GM21390 (cell line): ENCODE measurements around the gene STRIP1.

Experiments used
- ATAC-seq: cut with Tn5 transposase; IDR thresholded peaks from one replicate; pipeline ENCODE4 v1.9.1; 2021; ENCODE audit not compliant: unreplicated experiment

STRIP1 gene

DNA sequence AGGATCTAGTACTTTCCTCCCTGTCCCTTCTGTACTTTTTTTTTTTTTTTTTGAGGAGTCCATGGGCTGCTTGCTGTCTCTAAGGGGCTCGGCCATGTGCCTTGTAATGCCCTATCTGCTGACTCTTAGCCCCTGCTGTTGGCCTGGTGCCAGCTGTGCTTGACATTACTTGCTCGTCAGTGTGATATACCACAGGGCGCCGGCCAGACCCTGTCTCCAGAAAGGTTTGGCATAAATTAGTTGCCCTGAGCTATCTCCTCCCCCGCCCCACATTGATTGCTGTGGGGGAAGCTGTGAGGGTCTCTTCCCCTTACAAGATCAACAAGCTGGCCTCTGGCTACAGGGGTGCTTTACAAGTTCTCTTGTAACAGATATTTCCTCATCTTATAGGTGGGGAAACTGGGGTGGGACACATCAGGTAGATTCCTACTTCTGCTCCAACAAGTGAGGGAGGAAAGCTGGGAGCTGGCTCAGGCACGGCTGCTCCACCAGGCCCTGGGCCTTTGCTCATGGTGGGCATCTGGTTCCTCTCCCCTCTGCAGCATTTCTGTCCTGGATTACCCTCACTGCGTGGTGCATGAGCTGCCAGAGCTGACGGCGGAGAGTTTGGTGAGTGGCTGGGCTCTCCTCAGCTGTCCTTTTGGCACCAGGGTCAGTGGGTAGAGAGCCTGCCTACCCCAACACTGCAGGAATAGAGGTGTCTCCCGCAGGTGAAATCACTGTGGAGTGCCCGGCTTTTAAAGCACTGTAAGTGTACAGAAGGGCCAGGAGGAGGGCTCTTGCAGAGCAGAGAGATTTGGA is 15.6 kb downstream of the STRIP1 start:
- ATAC-seq = no peak

DNA sequence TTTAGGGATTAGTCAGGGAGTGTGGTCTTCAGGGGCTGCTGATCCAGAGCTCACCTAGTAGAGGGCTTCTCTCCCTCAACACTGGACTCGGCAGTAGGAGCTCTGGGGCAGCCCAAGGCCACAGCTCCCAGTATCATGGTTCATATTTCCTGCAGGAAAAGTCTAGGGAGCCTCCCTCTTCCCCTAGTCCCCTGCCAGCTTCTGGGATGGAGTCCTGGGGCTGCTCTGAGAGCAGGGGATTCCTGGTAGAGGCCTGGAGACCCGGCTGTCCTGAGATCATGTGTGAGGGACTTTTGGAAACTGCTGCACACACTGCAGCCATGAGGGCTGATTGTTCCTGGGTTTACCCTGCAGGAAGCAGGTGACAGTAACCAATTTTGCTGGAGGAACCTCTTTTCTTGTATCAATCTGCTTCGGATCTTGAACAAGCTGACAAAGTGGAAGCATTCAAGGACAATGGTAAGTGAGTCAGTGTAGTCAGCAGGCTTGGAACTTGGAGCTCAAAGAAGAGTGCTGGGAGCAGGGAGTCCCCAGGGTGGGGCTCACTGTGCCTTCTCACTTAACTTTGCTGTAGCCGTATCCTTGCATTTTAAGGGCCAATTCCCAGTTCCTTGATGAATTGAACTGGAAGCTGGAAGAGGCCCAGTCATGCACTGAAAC is 16.3 kb downstream of the STRIP1 start:
- no peak for ATAC-seq

DNA sequence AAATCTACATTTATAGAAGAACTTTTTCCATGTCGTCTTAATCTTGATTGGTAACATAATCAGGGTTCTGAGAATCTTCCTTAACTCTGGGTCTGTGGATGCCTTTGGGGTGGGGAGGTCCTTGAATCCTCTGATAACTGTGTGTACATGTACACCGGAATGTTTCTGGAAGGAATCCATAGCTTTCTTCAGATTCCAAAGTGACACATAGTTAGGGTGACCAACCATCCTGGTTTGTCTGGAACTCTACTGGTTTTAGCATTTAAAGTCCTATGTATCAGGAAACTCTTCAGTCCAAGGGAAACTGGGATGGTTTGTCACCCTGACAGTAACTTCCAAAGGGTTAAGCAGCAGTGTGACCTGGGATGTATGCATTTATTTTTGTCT is 16.8 kb downstream of the STRIP1 start:
- ATAC-seq = no peak

- ATAC-seq = no peak
These were observed 19.4 kb downstream of the STRIP1 start for GRCh38 chr1:110053552-110054428.

DNA sequence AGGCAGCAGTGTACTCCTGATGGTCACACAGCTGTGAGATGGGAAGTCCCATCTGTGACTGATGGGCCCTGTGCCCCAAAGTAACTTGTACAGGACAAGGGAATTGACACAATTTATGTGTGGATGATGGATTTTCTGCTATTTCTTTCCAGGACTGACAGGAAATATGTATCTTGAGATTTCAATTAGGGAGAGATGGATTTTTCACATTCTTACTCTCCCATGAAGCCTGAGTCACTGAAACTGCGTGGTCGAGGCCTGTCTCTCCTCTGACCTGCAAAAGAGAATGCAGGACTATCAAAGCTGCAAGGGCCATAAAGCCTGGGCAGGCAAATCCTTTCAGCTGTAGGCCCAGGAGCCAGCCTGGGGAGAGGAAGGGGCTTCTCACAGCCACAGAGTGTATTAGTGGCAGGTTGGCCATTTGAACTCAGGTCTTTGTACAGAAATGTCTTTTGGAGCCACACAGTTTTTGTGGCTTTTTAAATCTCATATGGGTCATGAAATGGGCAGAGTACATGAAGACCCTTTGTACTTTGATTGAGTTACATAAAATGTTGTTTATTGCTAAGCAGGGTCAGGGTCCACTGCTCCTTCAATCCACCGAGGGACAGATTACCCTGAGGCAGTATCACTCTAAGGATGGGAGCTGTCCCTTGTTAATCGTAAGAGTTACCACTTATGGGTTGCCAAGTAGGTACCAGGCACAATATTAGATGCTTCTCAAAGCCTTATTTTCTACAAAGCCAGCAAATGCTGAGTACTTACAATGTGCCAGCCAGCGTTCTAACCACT is 21.3 kb downstream of the STRIP1 start:
- no peak for ATAC-seq

GRCh38 chr1:110056285-110056683 is 21.9 kb downstream of the STRIP1 start:
- no peak for ATAC-seq

GRCh38 chr1:110056776-110057175 is 22.4 kb downstream of the STRIP1 start:
- ATAC-seq = no peak

- no peak for ATAC-seq
These were observed 23.6 kb downstream of the STRIP1 start for GRCh38 chr1:110057963-110058518.

DNA sequence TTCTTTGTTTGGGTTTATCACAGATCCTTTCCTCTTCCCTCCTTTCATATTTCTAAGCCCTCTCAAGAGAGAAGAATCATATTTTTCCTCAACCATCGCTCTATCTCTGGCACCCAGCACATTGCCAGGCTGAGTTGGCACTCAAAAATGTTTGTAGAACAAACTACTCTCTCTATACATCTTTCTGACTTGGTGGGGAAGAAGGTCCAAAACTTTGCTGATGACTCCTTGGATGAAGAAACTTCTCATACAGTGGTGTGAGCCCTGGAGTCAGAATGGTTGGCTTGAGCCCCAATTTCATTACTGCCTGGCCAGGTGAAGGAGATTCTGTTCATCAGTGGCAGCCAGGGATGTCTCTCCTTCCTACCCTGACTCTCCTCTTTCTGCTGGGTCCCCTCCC is 24.2 kb downstream of the STRIP1 start:
- no peak for ATAC-seq

DNA sequence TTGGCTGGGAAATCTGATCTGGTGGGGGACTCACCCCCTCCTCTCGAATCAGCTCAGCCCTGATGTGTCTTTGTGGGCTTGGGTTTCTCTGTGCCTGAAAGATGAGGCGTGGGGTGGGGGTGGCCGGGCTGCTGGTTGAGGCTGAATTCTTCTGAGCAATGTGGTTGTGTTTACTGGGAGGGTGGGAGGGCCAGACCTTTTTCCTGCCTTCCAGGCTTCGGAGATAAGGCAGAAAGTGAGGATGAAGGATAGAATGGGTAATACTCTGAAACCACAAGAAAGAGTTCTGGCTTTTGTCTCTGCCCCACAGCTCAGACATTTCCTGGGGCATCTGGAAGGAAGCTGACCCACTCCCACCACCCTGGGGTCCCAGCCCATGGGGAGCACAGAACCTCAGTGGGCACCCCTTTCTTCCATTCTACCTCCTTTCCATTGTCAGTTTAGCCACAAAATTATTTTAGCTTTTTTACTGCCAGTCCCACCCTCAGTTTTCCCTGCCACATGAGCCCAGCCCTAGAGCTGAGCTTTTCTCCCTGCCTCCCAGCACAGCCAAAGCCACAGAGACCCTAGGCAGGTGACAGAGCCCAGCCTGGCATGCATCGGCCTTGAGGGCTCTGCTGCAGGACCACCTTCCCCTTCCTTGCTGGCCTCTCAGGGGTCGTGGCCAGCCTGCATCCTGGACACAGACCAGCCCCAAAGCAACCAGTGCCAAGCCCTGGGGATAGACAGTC is 24.9 kb downstream of the STRIP1 start:
- ATAC-seq = no peak

GRCh38 chr1:110060034-110060661 is 25.7 kb downstream of the STRIP1 start:
- no peak for ATAC-seq

DNA sequence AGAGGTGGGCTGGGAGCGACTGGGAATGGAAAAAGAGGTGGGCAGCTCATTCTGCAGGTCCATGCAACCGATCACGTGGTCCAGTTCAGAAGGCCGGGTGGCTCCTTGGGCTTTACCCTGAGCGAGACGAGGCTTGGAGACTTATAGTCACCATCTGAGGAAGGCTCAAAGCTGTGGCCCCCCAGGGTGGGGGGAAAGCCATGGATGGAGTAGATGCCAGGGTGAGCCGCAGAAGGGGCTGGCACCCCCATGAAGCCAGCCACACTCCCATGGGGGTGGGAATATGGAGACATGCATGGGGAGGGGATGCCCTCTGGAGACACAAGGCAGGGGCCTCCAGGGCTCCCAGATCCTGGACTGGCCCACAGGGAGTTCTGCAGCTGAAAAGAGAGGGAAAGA is 26.2 kb downstream of the STRIP1 start:
- no peak for ATAC-seq

GRCh38 chr1:110061341-110061740 is 26.9 kb downstream of the STRIP1 start:
- ATAC-seq = no peak

- no peak for ATAC-seq
These were observed 28.2 kb downstream of the STRIP1 start for GRCh38 chr1:110062612-110063011.

GRCh38 chr1:110063781-110064180 is 29.4 kb downstream of the STRIP1 start:
- ATAC-seq = no peak

DNA sequence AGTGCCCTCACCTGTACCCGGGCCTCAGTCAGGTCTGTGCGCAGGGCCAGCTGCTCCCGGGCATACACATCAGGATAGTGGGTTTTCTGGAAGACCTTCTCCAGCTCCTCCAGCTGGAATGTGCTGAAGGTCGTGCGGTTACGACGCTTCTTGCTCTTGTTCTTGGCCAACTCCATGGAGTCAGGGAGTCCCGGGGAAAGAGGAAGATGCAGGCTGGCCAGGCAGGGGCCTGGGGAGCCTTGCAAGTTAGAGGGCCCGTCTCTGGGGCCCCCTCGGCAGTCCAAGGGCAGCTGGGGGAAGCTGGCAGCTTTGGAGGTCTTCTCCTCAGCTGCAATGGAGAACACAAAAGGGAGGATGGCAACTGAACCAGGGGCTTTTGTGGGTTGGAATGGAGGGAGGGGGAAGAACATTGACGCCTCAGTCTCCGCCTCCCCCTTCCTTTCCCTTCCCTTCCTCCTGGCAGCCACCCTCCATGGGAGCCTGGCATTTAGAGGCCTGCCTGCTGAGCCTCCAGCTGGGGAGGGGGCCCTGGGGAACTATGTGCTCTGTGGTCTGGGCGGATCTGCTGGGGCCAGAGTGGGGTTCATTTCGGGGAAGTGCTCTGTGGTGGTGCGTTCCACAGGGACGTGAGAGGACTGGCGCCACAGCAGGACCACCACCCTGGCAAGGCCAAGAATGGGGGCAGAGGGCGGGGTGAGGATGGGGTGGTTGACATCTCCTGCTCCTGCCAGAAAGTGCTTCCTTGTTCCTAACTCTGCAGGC is 30.3 kb downstream of the STRIP1 start:
- ATAC-seq = no peak

DNA sequence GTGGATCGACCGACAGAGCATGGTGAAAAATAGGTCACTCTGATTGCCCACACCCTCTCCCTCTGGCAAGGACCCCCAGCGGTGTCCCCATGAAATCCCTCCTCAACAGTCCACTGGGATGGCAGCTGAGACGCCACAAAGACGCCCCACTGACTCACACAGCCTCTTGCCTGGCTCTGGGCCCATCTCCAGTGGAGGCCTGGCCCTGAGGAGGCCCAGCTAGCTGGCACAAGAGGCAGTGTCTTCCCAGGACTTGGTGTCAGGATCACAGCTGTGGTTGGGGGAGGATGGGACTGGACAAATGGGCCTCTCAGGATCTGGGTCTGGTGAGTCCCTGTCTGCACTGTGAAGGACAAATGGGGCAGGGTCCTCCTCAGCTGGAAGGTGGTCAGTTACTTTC is 31.4 kb downstream of the STRIP1 start:
- no peak for ATAC-seq

DNA sequence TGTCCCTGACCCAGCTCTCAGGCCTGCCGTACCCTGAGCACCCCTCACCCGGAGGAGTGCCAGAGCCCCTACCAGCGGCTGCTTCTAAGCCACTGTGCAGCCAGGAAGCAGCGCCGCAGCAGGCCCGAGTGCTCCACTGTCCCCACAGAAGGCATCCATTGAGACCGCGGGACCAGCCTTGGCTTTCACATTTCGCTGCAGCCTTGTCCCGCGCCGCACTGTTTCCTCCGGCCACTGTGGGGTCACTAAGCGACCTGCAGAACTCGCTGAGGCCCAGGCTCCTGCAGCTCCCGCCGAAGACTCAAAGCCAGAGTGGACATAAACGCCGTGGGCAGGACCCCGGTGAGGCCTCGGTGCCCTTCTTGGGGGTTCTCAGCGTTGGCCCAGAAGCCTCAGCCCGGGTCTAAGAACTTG is 33.1 kb downstream of the STRIP1 start:
- ATAC-seq = no peak
